ENCODE measurements around the gene SH3RF3.
"Not testable (repeated sequence)": the region's sequence is repeated elsewhere in the genome, so short reads cannot be mapped to it uniquely, and the experiment has no call there.

SH3RF3 gene

GRCh38 chr2:109221316-109221715 lies 92.3 kb downstream of the SH3RF3 start:
- not testable (repeated sequence) for DNase-seq

- DNase-seq = no peak
These were observed 93.4 kb downstream of the SH3RF3 start for GRCh38 chr2:109222422-109222821.

- DNase-seq = no peak
These were observed 93.9 kb downstream of the SH3RF3 start for GRCh38 chr2:109222825-109223471.

- no peak for DNase-seq
These were observed 94.5 kb downstream of the SH3RF3 start for GRCh38 chr2:109223490-109223889.

GRCh38 chr2:109224341-109224740 lies 95.3 kb downstream of the SH3RF3 start:
- not testable (repeated sequence) for DNase-seq

- no peak for DNase-seq
These were observed 96.3 kb downstream of the SH3RF3 start for GRCh38 chr2:109225170-109225782.

- no peak for DNase-seq
These were observed 97.1 kb downstream of the SH3RF3 start for GRCh38 chr2:109226128-109226527.

- no peak for DNase-seq
These were observed 97.6 kb downstream of the SH3RF3 start for GRCh38 chr2:109226622-109227021.

GRCh38 chr2:109229094-109229675 lies 100.2 kb downstream of the SH3RF3 start:
- no peak for DNase-seq

- DNase-seq = no peak
These were observed 102.0 kb downstream of the SH3RF3 start for GRCh38 chr2:109230941-109231420.

GRCh38 chr2:109231428-109231827 lies 102.4 kb downstream of the SH3RF3 start:
- no peak for DNase-seq

- no peak for DNase-seq
These were observed 103.1 kb downstream of the SH3RF3 start for GRCh38 chr2:109231996-109232705.

GRCh38 chr2:109232909-109233308 lies 103.9 kb downstream of the SH3RF3 start:
- no peak for DNase-seq

GRCh38 chr2:109233643-109234042 lies 104.6 kb downstream of the SH3RF3 start:
- DNase-seq = no peak

- DNase-seq = no peak
These were observed 105.3 kb downstream of the SH3RF3 start for GRCh38 chr2:109234355-109234754.

GRCh38 chr2:109236147-109236546 lies 107.1 kb downstream of the SH3RF3 start:
- no peak for DNase-seq

GRCh38 chr2:109237792-109238191 lies 108.8 kb downstream of the SH3RF3 start:
- DNase-seq = no peak

- no peak for DNase-seq
These were observed 109.6 kb downstream of the SH3RF3 start for GRCh38 chr2:109238580-109238979.

- DNase-seq = no peak
These were observed 110.7 kb downstream of the SH3RF3 start for GRCh38 chr2:109239720-109240119.

- no peak for DNase-seq
These were observed 113.2 kb downstream of the SH3RF3 start for GRCh38 chr2:109242210-109242653.

- no peak for DNase-seq
These were observed 113.8 kb downstream of the SH3RF3 start for GRCh38 chr2:109242654-109243331.

- DNase-seq = no peak
These were observed 114.7 kb downstream of the SH3RF3 start for GRCh38 chr2:109243526-109244303.

Measured in NCI-H1417 treated with DMSO at 0.1 percent for 48 hours (cell line).